Endothelial cell of umbilical vein (primary cell): ENCODE results near the gene CCDC170.

ENCODE experiments used
- CTCF ChIP-seq, 2 donors: IDR thresholded peaks; 1 replicate in 1 of 2; 2 replicates in 1 of 2; pipeline ENCODE4 v1.5.1; 2011; ENCODE audit warnings: low read length in 2 of 2, mild to moderate bottlenecking in 2 of 2, moderate library complexity in 2 of 2, control low read depth in 1 of 2, inconsistent platforms in 1 of 2, low read depth in 1 of 2; ENCODE audit not compliant: insufficient read depth in 1 of 2; ENCODE audit errors: extremely low read depth in 1 of 2
- EZH2 ChIP-seq: IDR thresholded peaks from 2 replicates; pipeline ENCODE4 v1.6.1; 2012; ENCODE audit warnings: borderline replicate concordance, low read depth, mild to moderate bottlenecking, moderate library complexity, low read length, inconsistent platforms; ENCODE audit not compliant: severe bottlenecking

GRCh38 chr6:151658091-151658490 lies 164.3 kb downstream of the CCDC170 start:
- TF ChIP-seq CTCF (IDR thresholded peaks at IDR 0.05; ENCODE audit: extremely low read depth in 1 of 2, insufficient read depth in 1 of 2, low read depth in 1 of 2, low read length in 2 of 2) (no peak), EZH2 (no peak)
